Ishikawa (cell line): ENCODE data around the gene NPAS2.

ENCODE experiments used
- CEBPB ChIP-seq: IDR thresholded peaks from 2 replicates; pipeline ENCODE4 v1.6.1; 2012
- CREB1 ChIP-seq: IDR thresholded peaks from 2 replicates; pipeline ENCODE4 v1.6.1; 2012; ENCODE audit warnings: low read depth
- EGR1 ChIP-seq: IDR thresholded peaks from 2 replicates; pipeline ENCODE4 v1.6.1; 2012
- EP300 ChIP-seq: IDR thresholded peaks from 2 replicates; pipeline ENCODE4 v1.6.1; 2012; ENCODE audit warnings: borderline replicate concordance
- FOXM1 ChIP-seq: IDR thresholded peaks from 2 replicates; pipeline ENCODE4 v1.6.1; 2012; ENCODE audit warnings: low read depth, borderline replicate concordance
- MAX ChIP-seq: IDR thresholded peaks from 2 replicates; pipeline ENCODE4 v1.6.1; 2012
- NFIC ChIP-seq: IDR thresholded peaks from 2 replicates; pipeline ENCODE4 v1.6.1; 2012
- RAD21 ChIP-seq: IDR thresholded peaks from 2 replicates; pipeline ENCODE4 v1.6.1; 2012; ENCODE audit warnings: low read depth
- REST ChIP-seq: IDR thresholded peaks from 2 replicates; pipeline ENCODE4 v1.6.1; 2012; ENCODE audit warnings: low read depth, mild to moderate bottlenecking
- TAF1 ChIP-seq: IDR thresholded peaks from 2 replicates; pipeline ENCODE4 v1.6.1; 2012; ENCODE audit warnings: low read depth, mild to moderate bottlenecking
- TCF12 ChIP-seq: IDR thresholded peaks from 2 replicates; pipeline ENCODE4 v1.6.1; 2012; ENCODE audit warnings: low read depth
- TEAD4 ChIP-seq: IDR thresholded peaks from 2 replicates; pipeline ENCODE4 v1.6.1; 2012
- USF1 ChIP-seq: IDR thresholded peaks from 2 replicates; pipeline ENCODE4 v1.6.1; 2012
- YY1 ChIP-seq: IDR thresholded peaks from 2 replicates; pipeline ENCODE4 v1.6.1; 2012; ENCODE audit warnings: low read depth
- ZBTB7A ChIP-seq: IDR thresholded peaks from 2 replicates; pipeline ENCODE4 v1.6.1; 2012; ENCODE audit warnings: low read depth

The NPAS2 gene

DNA sequence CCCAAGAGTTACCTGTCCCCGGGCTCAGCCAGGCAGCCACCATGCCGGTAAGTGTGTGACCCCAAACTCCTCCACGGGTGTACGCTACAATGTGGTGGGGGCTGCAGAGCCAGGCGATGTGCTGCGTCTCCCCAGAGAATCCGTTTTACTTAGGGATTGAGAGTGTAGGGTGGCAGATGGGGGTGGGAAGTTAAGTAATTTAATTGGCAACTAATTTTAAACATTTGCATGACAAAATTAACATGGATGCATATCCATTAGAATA lies 155.5 kb downstream of the NPAS2 start:
- TF ChIP-seq YY1 (no peak), REST (no peak), TCF12 (no peak), EP300 (no peak), USF1 (no peak), MAX (no peak), TEAD4 (no peak), CEBPB (no peak), FOXM1 (no peak)

- TF ChIP-seq REST: no peak
- no peak for TF ChIP-seq NFIC
- no peak for TF ChIP-seq YY1
- TF ChIP-seq CREB1: no peak
- no peak for TF ChIP-seq CEBPB
- no peak for TF ChIP-seq TAF1
- no peak for TF ChIP-seq RAD21
- no peak for TF ChIP-seq EGR1
- TF ChIP-seq USF1: no peak
- no peak for TF ChIP-seq FOXM1
- no peak for TF ChIP-seq MAX
- no peak for TF ChIP-seq ZBTB7A
- no peak for TF ChIP-seq EP300
- no peak for TF ChIP-seq TEAD4
- TF ChIP-seq TCF12: no peak
Observed at GRCh38 chr2:100976061-100976460, 156.1 kb downstream of the NPAS2 start.

DNA sequence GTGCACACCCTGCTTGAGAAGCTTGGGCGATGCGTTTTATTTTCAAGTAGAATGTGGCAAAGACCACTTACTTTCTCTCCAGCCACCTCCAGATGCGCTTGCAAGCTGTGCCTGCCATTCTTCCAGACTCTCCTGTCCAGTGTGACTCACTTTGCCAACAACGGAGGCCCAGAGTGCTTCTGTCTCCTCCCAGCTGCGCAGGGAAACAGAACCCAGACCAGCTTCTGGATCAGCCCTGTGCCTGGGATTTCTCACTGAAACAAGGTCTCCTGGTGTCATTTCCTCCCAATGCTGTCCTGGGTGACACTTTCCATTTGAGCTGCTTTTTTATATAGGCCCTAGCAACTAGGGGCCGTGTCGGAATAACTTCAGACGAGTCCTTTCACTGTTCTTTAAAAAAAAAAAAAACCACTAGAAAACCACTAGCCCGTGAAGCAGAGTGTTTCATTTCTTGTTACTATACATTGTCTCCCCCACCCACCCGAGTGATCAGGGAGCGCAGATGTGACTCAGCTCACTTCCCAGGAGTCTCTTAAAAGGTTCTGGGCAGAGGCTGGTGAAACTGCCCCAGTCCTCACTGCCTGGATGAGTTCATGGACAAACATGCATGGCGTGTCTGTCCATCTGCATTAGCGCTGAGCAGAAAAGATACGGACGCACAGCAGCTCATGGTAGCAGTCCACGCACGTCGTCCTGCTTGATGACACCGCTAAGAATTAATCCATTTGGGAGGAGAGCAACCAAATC lies 156.9 kb downstream of the NPAS2 start:
- TF ChIP-seq TEAD4: no peak
- TF ChIP-seq REST: no peak
- TF ChIP-seq YY1: no peak
- 0 out of 2 replicates have a peak, but pooled peaks have one; percentile 14 for TF ChIP-seq TCF12
- no peak for TF ChIP-seq MAX
- TF ChIP-seq TAF1: no peak
- no peak for TF ChIP-seq RAD21

DNA sequence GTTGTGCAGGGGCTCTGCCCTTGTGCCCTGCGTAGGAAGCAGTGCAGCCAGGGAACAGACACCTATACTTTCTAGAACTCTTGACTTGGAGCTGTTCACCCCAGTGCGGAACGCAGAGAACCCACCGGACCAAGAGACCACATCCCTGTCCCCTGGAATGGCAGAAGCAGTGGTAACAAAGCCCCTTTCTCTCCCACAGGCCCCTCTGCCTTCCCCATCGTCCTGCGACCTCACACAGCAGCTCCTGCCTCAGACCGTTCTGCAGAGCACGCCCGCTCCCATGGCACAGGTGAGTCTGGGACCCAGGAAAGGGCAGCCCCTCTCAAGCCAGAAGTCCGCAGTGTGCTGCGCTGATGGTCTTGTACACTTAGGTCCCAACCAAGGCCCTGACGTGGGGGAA lies 157.6 kb downstream of the NPAS2 start:
- TF ChIP-seq MAX: no peak
- TF ChIP-seq TAF1: no peak
- TF ChIP-seq NFIC: no peak
- TF ChIP-seq EGR1: no peak
- no peak for TF ChIP-seq TCF12
- no peak for TF ChIP-seq ZBTB7A
- no peak for TF ChIP-seq TEAD4
- TF ChIP-seq FOXM1: no peak
- no peak for TF ChIP-seq REST
